HEK293T (cell line): ENCODE results near the gene KDM8.

Experiments
- BHLHE40 ChIP-seq: fragments of 450-650 bp; IDR thresholded peaks from 2 replicates; pipeline ENCODE4 v1.6.1; 2016; ENCODE audit warnings: mild to moderate bottlenecking, moderate library complexity, borderline replicate concordance
- CTBP1 ChIP-seq: fragments of 450-650 bp; IDR thresholded peaks from 2 replicates; pipeline ENCODE4 v1.6.1; 2016; ENCODE audit warnings: borderline replicate concordance
- ELF4 ChIP-seq: fragments of 450-650 bp; IDR thresholded peaks from 2 replicates; pipeline ENCODE4 v1.6.1; 2017; ENCODE audit warnings: antibody characterized with exemption
- FOXA1 ChIP-seq: fragments of 450-650 bp; IDR thresholded peaks from 2 replicates; pipeline ENCODE4 v1.6.1; 2016; ENCODE audit warnings: mild to moderate bottlenecking
- FOXK2 ChIP-seq: fragments of 450-650 bp; IDR thresholded peaks from 2 replicates; pipeline ENCODE4 v1.6.1; 2016; ENCODE audit warnings: mild to moderate bottlenecking
- FOXM1 ChIP-seq: fragments of 450-650 bp; IDR thresholded peaks from 2 replicates; pipeline ENCODE4 v1.6.1; 2017; ENCODE audit warnings: mild to moderate bottlenecking, borderline replicate concordance
- SP1 ChIP-seq: fragments of 450-650 bp; IDR thresholded peaks from 2 replicates; pipeline ENCODE4 v1.6.1; 2017
- SUZ12 ChIP-seq: fragments of 450-650 bp; IDR thresholded peaks from 2 replicates; pipeline ENCODE4 v1.6.1; 2016; ENCODE audit warnings: mild to moderate bottlenecking
- TARDBP ChIP-seq: fragments of 450-650 bp; IDR thresholded peaks from 2 replicates; pipeline ENCODE4 v1.6.1; 2016
- ZNF384 ChIP-seq: fragments of 450-650 bp; IDR thresholded peaks from 2 replicates; pipeline ENCODE4 v1.6.1; 2016

- no peak for TF ChIP-seq SP1
- no peak for TF ChIP-seq ELF4
- TF ChIP-seq FOXA1: no peak
- TF ChIP-seq TARDBP: no peak
- no peak for TF ChIP-seq CTBP1
- no peak for TF ChIP-seq ZNF384
- no peak for TF ChIP-seq SUZ12
- TF ChIP-seq FOXM1: no peak
- TF ChIP-seq FOXK2: no peak
- no peak for TF ChIP-seq BHLHE40
Observed at GRCh38 chr16:27168790-27169189, 34.5 kb upstream of the KDM8 start.
